Right atrium auricular region (tissue), 2 donors: ENCODE measurements around the gene KIT. TPM values are rescaled to one million over a fixed set of nuclear protein-coding genes. Genes with fewer than 3 reads are reported as not detected.
A peak's percentile ranks its signal among the peaks of the same experiment; 100 is the strongest.

ENCODE experiments used
- DNase-seq: peaks from one replicate; pipeline ENCODE4 v3.0.0-alpha.2; 2019; ENCODE audit warnings: low spot score
- H3K27ac ChIP-seq, 2 donors: fragments of 200-600 bp; sonication (generic); 1 replicate in 1 of 2; 2 replicates in 1 of 2; pipeline ENCODE4 v1.5.1; 2016 to 2019
- H3K27me3 ChIP-seq, 2 donors: fragments of 200-600 bp; sonication (generic); one replicate each; pipeline versions ENCODE4 v1.5.1 to v1.6.0; 2017 to 2019
- H3K36me3 ChIP-seq: fragments of 200-600 bp; sonication (generic); one replicate; pipeline ENCODE4 v1.5.1; 2016
- H3K4me1 ChIP-seq, 2 donors: fragments of 200-600 bp; sonication (generic); one replicate each; pipeline versions ENCODE4 v1.5.1 to v1.6.0; 2017 to 2019
- H3K4me3 ChIP-seq, 2 donors: fragments of 200-600 bp; sonication (generic); 1 replicate in 1 of 2; 2 replicates in 1 of 2; pipeline ENCODE4 v1.5.1; 2017 to 2019; ENCODE audit warnings: mild to moderate bottlenecking in 1 of 2, moderate library complexity in 1 of 2
- H3K9me3 ChIP-seq, 2 donors: fragments of 200-600 bp; sonication (generic); one replicate each; pipeline ENCODE4 v1.5.1; 2019
- CTCF ChIP-seq, 2 donors: fragments of 200-600 bp; sonication (generic); IDR thresholded peaks; one replicate each; pipeline ENCODE4 v1.5.1; 2019; ENCODE audit warnings: antibody characterized with exemption in 2 of 2
- total RNA-seq, 2 donors: library from RNA; depleted of rRNA; stranded (reverse); fragments of >200 nt; gene quantifications; one replicate each; pipeline ENCODE4 v1.1.0, GENCODE V29; 2016

Gene KIT
- total RNA-seq, 2 donors from 2014 or later: 1.5 to 2.6 TPM

- peaks cover 0 to 43% of the 10 kb centered on the region in 2 donors for H3K4me1 ChIP-seq
- H3K27ac ChIP-seq: peak overlapping the region; percentile 75 to 89
- H3K27me3 ChIP-seq: no peaks in the 10 kb centered on the region
- no peaks in the 10 kb centered on the region for H3K36me3 ChIP-seq
- H3K9me3 ChIP-seq: no peaks in the 10 kb centered on the region
- no peak for DNase-seq
- no peak overlapping the region for H3K4me3 ChIP-seq
- TF ChIP-seq CTCF (IDR thresholded peaks at IDR 0.05): no peak
Observed at GRCh38 chr4:54783402-54784110, 125.8 kb downstream of the KIT start.

GRCh38 chr4:54784161-54784671 lies 126.5 kb downstream of the KIT start:
- H3K9me3 ChIP-seq: no peaks in the 10 kb centered on the region
- no peak overlapping the region for H3K4me3 ChIP-seq
- peaks cover 0 to 43% of the 10 kb centered on the region in 2 donors for H3K4me1 ChIP-seq
- no peaks in the 10 kb centered on the region for H3K27me3 ChIP-seq
- peak overlapping the region; percentile 75 to 89 for H3K27ac ChIP-seq
- DNase-seq: peak; percentile 97
- H3K36me3 ChIP-seq: no peaks in the 10 kb centered on the region
- no peak for TF ChIP-seq CTCF (IDR thresholded peaks at IDR 0.05)
